Adrenal gland (tissue), 12 donors: ENCODE results near the gene ST8SIA1. TPM values are rescaled to one million over a fixed set of nuclear protein-coding genes. Genes with fewer than 3 reads are reported as not detected.

Experiments used
- DNase-seq, 7 donors: peaks; one replicate each; pipeline ENCODE4 v3.0.0-alpha.2; 2019 to 2020
- H3K27ac ChIP-seq, 5 donors: fragments of 200-600 bp; sonication (generic) in 4 of 5; 1 replicate in 3 of 5; 2 replicates in 2 of 5; pipeline versions ENCODE4 v1.5.1 to v1.8.0; 2016 to 2020; ENCODE audit warnings: mild to moderate bottlenecking in 1 of 5
- H3K27me3 ChIP-seq: fragments of 200-600 bp; 2 replicates; pipeline ENCODE4 v1.8.0; 2021
- H3K36me3 ChIP-seq, 2 donors: fragments of 200-600 bp; replicated peaks in 1 of 2; 1 replicate in 1 of 2; 2 replicates in 1 of 2; pipeline versions ENCODE4 v1.5.1 to v1.8.0; 2018 to 2022
- H3K4me1 ChIP-seq, 2 donors: fragments of 200-600 bp; replicated peaks in 1 of 2; 1 replicate in 1 of 2; 2 replicates in 1 of 2; pipeline versions ENCODE4 v1.5.1 to v1.8.0; 2018 to 2021
- H3K4me3 ChIP-seq, 4 donors: fragments of 200-600 bp; sonication (generic) in 3 of 4; one replicate each; pipeline ENCODE4 v1.5.1; 2016 to 2018
- H3K9me3 ChIP-seq, 3 donors: fragments of 200-600 bp; sonication (generic) in 1 of 3; replicated peaks in 1 of 3; 1 replicate in 2 of 3; 2 replicates in 1 of 3; pipeline versions ENCODE4 v1.5.1 to v1.8.0; 2016 to 2021
- CTCF ChIP-seq, 6 experiments: fragments of 450-650 bp in 4 of 6; fragments of 200-600 bp in 2 of 6; sonication (generic) in 1 of 6; IDR thresholded peaks; 1 replicate in 5 of 6; 2 replicates in 1 of 6; pipeline versions ENCODE4 v1.5.1 to v1.8.0; 2016 to 2021; ENCODE audit warnings: antibody characterized with exemption in 6 of 6, mild to moderate bottlenecking in 2 of 6, moderate library complexity in 1 of 6
- POLR2A ChIP-seq, 2 donors: fragments of 450-650 bp; IDR thresholded peaks; one replicate each; pipeline ENCODE4 v1.6.1; 2017; ENCODE audit warnings: antibody characterized with exemption in 2 of 2, mild to moderate bottlenecking in 2 of 2, moderate library complexity in 1 of 2
- WGBS, 4 donors: extraction: QIAGEN DNeasy Blood & Tissue Kit in 2 of 4; methylation state at CpG; one replicate each; pipeline versions ENCODE4 v1.1.5 to v1.1.7; 2013 to 2017; 5-methylcytosine and 5-hydroxymethylcytosine counted together
- intact Hi-C, 2 donors: fragments of 100-400 bp; cut with DNase I; formaldehyde crosslinking; loops; one replicate each; pipeline versions ENCODE4 v1.14.1 to v1.15.0; 2022 to 2023
- polyA plus RNA-seq, 3 donors: library from polyadenylated mRNA; stranded (reverse); fragments of 200-250 nt in 2 of 3; fragments of 350-450 nt in 1 of 3; fragmentation: Illumina TruSeq in 1 of 3; extraction: RNeasy Lipid Tissue Mini Kit (QIAGEN cat#74804) in 1 of 3; gene quantifications; one replicate each; pipeline ENCODE4 v1.2.3, GENCODE V29; 2013 to 2014
- total RNA-seq, 9 donors: library from RNA; depleted of rRNA in 4 of 9; stranded (reverse); fragments of >200 nt in 4 of 9; fragments of 120-200 nt in 1 of 9; fragmentation: NEBNext Ultra II Directional in 1 of 9; extraction: Animal tissue kit (Norgen Biotek cat#: 25700) in 1 of 9; gene quantifications; one replicate each; pipeline versions ENCODE4 v1.1.0 to v1.2.4, GENCODE V29; 2013 to 2023
- donor health status: healthy with polysubstance abuse.
- donor health status: Bipolar disorder and iron deficiency.
- donor health status: DM: yes; HTN: yes; CAD: no.
- donor health status: DM: no; HTN: no; CAD: no.
- donor health status: DM: no; HTN: no; CAD: no.
- donor health status: DM: yes; HTN: yes; CAD: no.

ST8SIA1 gene
- total and polyA plus RNA-seq, 12 donors, result 3.1 to 37.8 (median 11.8) TPM

DNA sequence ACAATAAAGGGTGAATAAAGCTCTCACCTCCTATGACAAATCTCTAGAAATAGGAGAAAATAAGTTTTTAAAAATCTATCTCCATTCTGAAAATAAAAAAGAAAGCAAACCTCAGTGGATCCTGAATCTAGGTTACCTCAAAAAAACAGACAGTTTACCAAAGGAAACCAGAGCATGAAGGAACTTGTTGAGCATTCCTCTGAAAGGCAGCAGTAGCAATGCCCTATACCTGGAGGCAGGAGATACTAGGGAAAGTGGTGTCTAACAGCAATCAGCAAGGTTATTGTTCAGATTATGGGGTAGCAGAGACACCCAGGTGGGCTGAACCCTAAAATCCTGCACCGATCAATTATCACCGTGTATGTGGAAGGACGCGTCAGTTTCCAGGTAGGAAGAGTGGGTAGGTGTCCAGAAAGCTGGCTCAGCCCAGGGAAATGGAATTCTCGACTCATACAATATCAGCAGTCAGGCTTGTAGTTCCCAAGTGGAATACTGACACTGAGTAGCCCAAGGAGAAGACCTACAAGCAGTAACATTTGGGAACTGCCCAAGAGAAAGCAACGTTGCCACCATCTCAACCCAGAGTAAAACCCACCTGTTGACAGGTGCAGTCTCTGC is 128.3 kb downstream of the ST8SIA1 start:
- intact Hi-C loops, result no loop called here
- no peak for TF ChIP-seq CTCF (IDR thresholded peaks at IDR 0.05)
- TF ChIP-seq POLR2A (IDR thresholded peaks at IDR 0.05), result no peak
- no peak overlapping the region for H3K27ac ChIP-seq
- H3K27me3 ChIP-seq, result no peaks in the 10 kb centered on the region
- no peaks in the 10 kb centered on the region for H3K4me1 ChIP-seq
- no peak overlapping the region for H3K4me3 ChIP-seq
- WGBS, 4 donors, result 92 to 96% (median 94%) methylated on average over 6 of the region's 6 CpGs
- no peaks in the 10 kb centered on the region for H3K36me3 ChIP-seq
- no peak for DNase-seq
- H3K9me3 ChIP-seq, result no peaks in the 10 kb centered on the region

GRCh38 chr12:22204391-22204790 is 130.1 kb downstream of the ST8SIA1 start:
- TF ChIP-seq CTCF (IDR thresholded peaks at IDR 0.05) (no peak), POLR2A (IDR thresholded peaks at IDR 0.05) (no peak)
- no peaks in the 10 kb centered on the region for H3K4me1 ChIP-seq
- H3K27ac ChIP-seq, result no peak overlapping the region
- no peaks in the 10 kb centered on the region for H3K27me3 ChIP-seq
- intact Hi-C loops, result no loop called here
- DNase-seq, result no peak
- H3K9me3 ChIP-seq, result no peaks in the 10 kb centered on the region
- no peaks in the 10 kb centered on the region for H3K36me3 ChIP-seq
- 84 to 93% (median 89%) methylated on average over 1 of the region's 1 CpG for WGBS, 4 donors
- H3K4me3 ChIP-seq, result no peak overlapping the region

DNA sequence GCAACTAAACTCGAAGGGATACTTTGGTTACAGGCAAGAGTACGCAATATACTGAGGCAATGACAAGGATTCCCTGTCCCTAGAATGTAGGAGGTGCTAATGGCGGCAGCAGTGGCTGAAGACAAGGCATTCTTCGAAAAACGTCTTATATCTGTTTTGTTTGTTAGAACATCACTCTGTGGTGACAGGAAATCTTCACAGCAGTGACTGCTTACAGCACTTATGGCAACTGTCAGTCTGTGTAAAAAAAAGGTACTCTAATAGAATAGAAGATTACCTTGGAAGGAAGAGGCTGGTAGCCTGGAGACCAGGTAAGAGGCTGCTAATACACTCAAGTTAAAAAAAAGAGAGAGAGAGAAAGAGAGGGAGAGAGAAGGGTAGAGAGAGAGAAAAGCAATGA is 131.7 kb downstream of the ST8SIA1 start:
- H3K9me3 ChIP-seq, result no peaks in the 10 kb centered on the region
- intact Hi-C loops, result no loop called here
- no peak for DNase-seq
- no peaks in the 10 kb centered on the region for H3K36me3 ChIP-seq
- no peak overlapping the region for H3K4me3 ChIP-seq
- no peaks in the 10 kb centered on the region for H3K4me1 ChIP-seq
- H3K27ac ChIP-seq, result no peak overlapping the region
- 72 to 92% (median 84%) methylated on average over 5 of the region's 5 CpGs for WGBS, 4 donors
- TF ChIP-seq CTCF (IDR thresholded peaks at IDR 0.05), result no peak
- no peak for TF ChIP-seq POLR2A (IDR thresholded peaks at IDR 0.05)
- H3K27me3 ChIP-seq, result no peaks in the 10 kb centered on the region

- intact Hi-C loops, result no loop called here
- H3K27ac ChIP-seq, result no peak overlapping the region
- H3K27me3 ChIP-seq, result no peaks in the 10 kb centered on the region
Measured at GRCh38 chr12:22201101-22201500, 133.4 kb downstream of the ST8SIA1 start.

More at GRCh38 chr12:22201101-22201500, 133.4 kb downstream of the ST8SIA1 start:
- TF ChIP-seq POLR2A (IDR thresholded peaks at IDR 0.05), result no peak
- no peak for TF ChIP-seq CTCF (IDR thresholded peaks at IDR 0.05)
- H3K36me3 ChIP-seq, result no peaks in the 10 kb centered on the region
- H3K4me1 ChIP-seq, result no peaks in the 10 kb centered on the region
- WGBS, 4 donors, result 85 to 90% (median 88%) methylated on average over 3 of the region's 3 CpGs
- H3K4me3 ChIP-seq, result no peak overlapping the region
- no peaks in the 10 kb centered on the region for H3K9me3 ChIP-seq
- DNase-seq, result no peak
